NCI-H226 (cell line): ENCODE data around the gene FLII.
"Not testable (repeated sequence)": the region's sequence is repeated elsewhere in the genome, so short reads cannot be mapped to it uniquely, and the experiment has no call there.

Experiments used
- DNase-seq: peaks from one replicate; pipeline ENCODE4 v3.0.0-alpha.2; 2015

Gene FLII

GRCh38 chr17:18238299-18238698, 20.2 kb downstream of the FLII start:
- no peak for DNase-seq

GRCh38 chr17:18237461-18237860, 21.1 kb downstream of the FLII start:
- no peak for DNase-seq

GRCh38 chr17:18236494-18236893, 22.0 kb downstream of the FLII start:
- DNase-seq = no peak

- DNase-seq = peak; percentile 88
These were observed 22.7 kb downstream of the FLII start for GRCh38 chr17:18235743-18236256.

GRCh38 chr17:18234853-18235380, 23.6 kb downstream of the FLII start:
- no peak for DNase-seq

GRCh38 chr17:18233803-18234518, 24.6 kb downstream of the FLII start:
- no peak for DNase-seq

GRCh38 chr17:18231164-18231563, 27.4 kb downstream of the FLII start:
- DNase-seq = no peak

- no peak for DNase-seq
These were observed 28.0 kb downstream of the FLII start for GRCh38 chr17:18230288-18231141.

- DNase-seq = no peak
These were observed 28.8 kb downstream of the FLII start for GRCh38 chr17:18229771-18230170.

- no peak for DNase-seq
These were observed 29.3 kb downstream of the FLII start for GRCh38 chr17:18229254-18229653.

- no peak for DNase-seq
These were observed 30.3 kb downstream of the FLII start for GRCh38 chr17:18228176-18228682.

GRCh38 chr17:18227635-18228034, 30.9 kb downstream of the FLII start:
- DNase-seq = no peak

- no peak for DNase-seq
These were observed 32.1 kb downstream of the FLII start for GRCh38 chr17:18226284-18226945.

GRCh38 chr17:18225642-18226283, 32.8 kb downstream of the FLII start:
- DNase-seq = no peak

- peak; percentile 92 for DNase-seq
These were observed 33.4 kb downstream of the FLII start, which contains the start of gene LLGL1 for GRCh38 chr17:18225121-18225641. Gene LLGL1 (plus strand): TSS chr17:18225635. CDS start chr17:18225683, 48 bp downstream.

- no peak for DNase-seq
These were observed 34.0 kb downstream of the FLII start for GRCh38 chr17:18224387-18225120.

GRCh38 chr17:18224053-18224386, 34.5 kb downstream of the FLII start:
- no peak for DNase-seq

- DNase-seq = peak; percentile 77
These were observed 39.7 kb downstream of the FLII start for GRCh38 chr17:18218756-18219415.

GRCh38 chr17:18217412-18218015, 41.0 kb downstream of the FLII start:
- peak; percentile 56 for DNase-seq

GRCh38 chr17:18216906-18217305, 41.6 kb downstream of the FLII start:
- DNase-seq = not testable (repeated sequence)
